Measurements from ENCODE around the gene KRT78.

DNA sequence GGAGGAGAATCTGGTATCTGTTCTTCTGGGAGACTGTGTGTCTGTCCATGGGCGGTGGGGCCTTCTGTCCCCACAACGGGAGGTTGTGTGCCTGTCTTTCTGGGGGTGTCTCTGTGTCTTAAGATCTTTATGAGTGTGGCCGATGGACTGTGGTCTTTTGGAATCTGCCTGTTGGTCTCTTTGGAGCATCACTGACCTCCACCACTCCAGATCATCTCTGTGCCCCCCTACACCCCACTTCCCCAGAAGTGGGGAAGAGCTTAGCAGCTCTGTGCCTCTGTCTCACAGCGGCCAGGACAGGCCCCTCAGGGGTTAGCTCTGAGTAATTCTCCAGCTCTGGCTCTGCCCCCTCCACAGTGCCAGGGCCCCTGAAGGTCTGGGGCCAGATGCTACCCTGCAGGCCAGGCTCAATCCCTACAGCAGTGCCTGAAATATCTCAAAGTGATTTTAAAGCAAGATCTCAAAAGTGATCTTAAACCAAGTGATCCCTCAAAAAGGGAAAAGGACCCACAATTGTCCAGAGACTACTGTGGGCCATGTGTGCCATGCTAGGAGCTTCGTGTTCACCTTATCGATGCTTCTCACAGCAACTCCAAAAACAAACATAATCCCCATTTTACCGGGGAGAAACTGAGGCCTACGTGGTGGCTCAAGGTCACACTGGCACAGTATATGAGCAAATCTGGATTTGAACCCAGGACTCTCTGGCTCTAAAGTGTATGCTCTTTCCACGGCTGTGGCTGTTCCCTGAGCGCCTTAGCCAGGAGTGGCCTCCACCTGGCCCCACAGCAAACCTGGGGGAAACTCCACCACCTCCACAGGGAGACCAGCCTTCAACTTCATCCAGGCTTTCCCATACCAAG is 26.0 kb upstream of the KRT78 start:
- TF ChIP-seq CTCF (IDR thresholded peaks at IDR 0.05) (no peak), ZFX (IDR thresholded peaks at IDR 0.05; ENCODE audit: borderline replicate concordance) (no peak)

Data from 22Rv1 (cell line).